Measurements from ENCODE around the gene HPDL. TPM values are rescaled to one million over a fixed set of nuclear protein-coding genes. Genes with fewer than 3 reads are reported as not detected.

HPDL gene
- total and polyA plus RNA-seq, 2 of the 8 experiments (the other 6 are each of a cell fraction or from before 2014, with no cell fraction given) = 58.5 to 62.7 TPM

GRCh38 chr1:45321444-45321843 is 5.3 kb upstream of the HPDL start:
- no peak overlapping the region for H3K23ac ChIP-seq (ENCODE audit: insufficient read length)
- peak overlapping the region; percentile 66 for H2BK5ac ChIP-seq (ENCODE audit: low read depth, low read length)
- H3K4ac ChIP-seq (replicated peaks; ENCODE audit: insufficient read length, low read depth, low read length) = no peak overlapping the region
- H3K4me1 ChIP-seq (replicated peaks in 1 of 4; ENCODE audit: control insufficient read depth in 3 of 4, insufficient read depth in 4 of 4, low read length in 3 of 4) = peaks cover 5 to 19% (median 11%) of the 10 kb centered on the region in 4 experiments
- FAIRE-seq (no peak), DNase-seq (ENCODE audit: low read depth in 1 of 2, low spot score in 2 of 2) (no peak)
- 11% methylated on average over 5 of the region's 5 CpGs; no CpG with 5 or more reads in 1 of the 2 experiments for WGBS, 2 experiments (ENCODE audit: extremely low coverage in 1 of 2, insufficient coverage in 1 of 2, insufficient read length in 1 of 2, insufficient replicate concordance in 2 of 2, low coverage in 1 of 2, low lambda C conversion rate in 2 of 2, missing lambda C conversion rate in 1 of 2)
- ChIA-PET POLR2A (ENCODE audit: partially characterized antibody) (interaction anchor here (0.6 to 16.3 kb wide), 11 partner anchors 8 to 1277 kb away, joined by 3 to 472 read pairs (median 6); partner anchors contain the start of genes HECTD3, MUTYH, PRDX1 and TOE1), CTCF (ENCODE audit: partially characterized antibody) (interaction anchor here (0.6 to 2.2 kb wide), 2 partner anchors 16 to 183 kb away, joined by 4 to 8 read pairs; no protein-coding TSS in a partner anchor)
- H2BK120ac ChIP-seq (replicated peaks; ENCODE audit: low read depth, low read length) = peak overlapping the region; percentile 86
- no peaks in the 10 kb centered on the region for H4K20me1 ChIP-seq (replicated peaks in 1 of 2; ENCODE audit: control insufficient read depth in 1 of 2, insufficient read depth in 2 of 2, low read length in 2 of 2)
- H3K4me3 ChIP-seq (ENCODE audit: extremely low read depth in 1 of 4, insufficient read depth in 2 of 4, low read depth in 3 of 4, low read length in 4 of 4) = peak overlapping the region in 2 of 4 experiments; percentile 23 to 42; a peak in 2 of 8 replicates
- H2BK12ac ChIP-seq (ENCODE audit: low read depth, low read length) = no peak overlapping the region
- no peaks in the 10 kb centered on the region; the same call in 1 of the 2 replicates for H3K23me2 ChIP-seq (ENCODE audit: low read depth, low read length)
- no peak overlapping the region for H3K56ac ChIP-seq (replicated peaks; ENCODE audit: insufficient read length, low read depth, low read length)
- H2AK5ac ChIP-seq (ENCODE audit: low read depth, low read length) = no peak overlapping the region
- H3K14ac ChIP-seq (ENCODE audit: insufficient read length) = no peak overlapping the region
- peak overlapping the region; percentile 61; the same call in 1 of the 2 replicates for H2BK20ac ChIP-seq (ENCODE audit: low read length)
- H2AFZ ChIP-seq (ENCODE audit: low read length) = no peak overlapping the region
- H3K18ac ChIP-seq (ENCODE audit: extremely low read depth, low read length) = peak overlapping the region; percentile 48
- no peaks in the 10 kb centered on the region for H3K27me3 ChIP-seq (replicated peaks in 1 of 4; ENCODE audit: control insufficient read depth in 3 of 4, extremely low read depth in 1 of 4, insufficient read depth in 3 of 4, low read length in 3 of 4)
- no peak overlapping the region for H4K8ac ChIP-seq (ENCODE audit: extremely low read depth, insufficient read depth, low read length)
- H4K91ac ChIP-seq (replicated peaks; ENCODE audit: insufficient read length, low read length) = no peak overlapping the region
- peak overlapping the region; percentile 42 to 70 for H3K4me2 ChIP-seq (ENCODE audit: insufficient read depth in 1 of 2, low read depth in 2 of 2, low read length in 2 of 2)
- H4K5ac ChIP-seq (ENCODE audit: insufficient read length, low read depth, low read length) = peak overlapping the region; percentile 78
- no peaks in the 10 kb centered on the region for H3K79me2 ChIP-seq (ENCODE audit: control insufficient read depth in 1 of 2, insufficient read depth in 2 of 2, low read length in 2 of 2)
- no peaks in the 10 kb centered on the region for H3K36me3 ChIP-seq (ENCODE audit: control insufficient read depth in 2 of 4, insufficient read depth in 4 of 4, low read length in 3 of 4)
- H3K9me3 ChIP-seq (ENCODE audit: insufficient read depth in 2 of 2, low read depth in 1 of 2, low read length in 1 of 2) = no peaks in the 10 kb centered on the region
- 0 out of 2 replicates have a peak, but pooled peaks have one; percentile 39 for TF ChIP-seq TAF1 (IDR thresholded peaks at IDR 0.05; ENCODE audit: low read depth, low read length)
- TF ChIP-seq POLR2A (IDR thresholded peaks at IDR 0.05; ENCODE audit: control extremely low read depth in 1 of 2, low read depth in 2 of 2, low read length in 2 of 2) = peak in 1 of 2 experiments; percentile 40; a peak in 1 of 3 replicates
- peak; percentile 50 for TF ChIP-seq ASH2L (IDR thresholded peaks at IDR 0.05; ENCODE audit: low read length)
- no peak for TF ChIP-seq SP2 (IDR thresholded peaks at IDR 0.05; ENCODE audit: low read length)
- TF ChIP-seq, protein P1, sequence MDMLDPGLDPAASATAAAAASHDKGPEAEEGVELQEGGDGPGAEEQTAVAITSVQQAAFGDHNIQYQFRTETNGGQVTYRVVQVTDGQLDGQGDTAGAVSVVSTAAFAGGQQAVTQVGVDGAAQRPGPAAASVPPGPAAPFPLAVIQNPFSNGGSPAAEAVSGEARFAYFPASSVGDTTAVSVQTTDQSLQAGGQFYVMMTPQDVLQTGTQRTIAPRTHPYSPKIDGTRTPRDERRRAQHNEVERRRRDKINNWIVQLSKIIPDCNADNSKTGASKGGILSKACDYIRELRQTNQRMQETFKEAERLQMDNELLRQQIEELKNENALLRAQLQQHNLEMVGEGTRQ (IDR thresholded peaks at IDR 0.05; ENCODE audit: low read length) = no peak
- peak overlapping the region; percentile 75 for H3K27ac ChIP-seq (ENCODE audit: low read depth, low read length)
- no peaks in the 10 kb centered on the region for H3K79me1 ChIP-seq (ENCODE audit: low read depth, low read length)
- H2BK15ac ChIP-seq (ENCODE audit: low read length) = no peak overlapping the region
- H3K9ac ChIP-seq (replicated peaks in 1 of 4; ENCODE audit: extremely low read depth in 1 of 4, low read depth in 3 of 4, low read length in 3 of 4) = peak overlapping the region in 3 of 4 experiments; percentile 50 to 63 (median 56); a peak in 6 of 7 replicates

Data from H1 (cell line).